Stimulated activated CD4-positive, alpha-beta T cell treated with anti-CD3 and anti-CD28 coated beads, Interleukin-15, amount 100 ng/mL, for 1 hour (primary cell): Measurements from ENCODE around the gene FBXL15.
"Not testable (repeated sequence)": the region's sequence is repeated elsewhere in the genome, so short reads cannot be mapped to it uniquely, and the experiment has no call there.

Source experiments
- DNase-seq, 2 donors: peaks; one replicate each; pipeline ENCODE4 v3.0.0-alpha.2; 2020; ENCODE audit warnings: low read depth in 1 of 2, low spot score in 1 of 2

The FBXL15 gene

DNA sequence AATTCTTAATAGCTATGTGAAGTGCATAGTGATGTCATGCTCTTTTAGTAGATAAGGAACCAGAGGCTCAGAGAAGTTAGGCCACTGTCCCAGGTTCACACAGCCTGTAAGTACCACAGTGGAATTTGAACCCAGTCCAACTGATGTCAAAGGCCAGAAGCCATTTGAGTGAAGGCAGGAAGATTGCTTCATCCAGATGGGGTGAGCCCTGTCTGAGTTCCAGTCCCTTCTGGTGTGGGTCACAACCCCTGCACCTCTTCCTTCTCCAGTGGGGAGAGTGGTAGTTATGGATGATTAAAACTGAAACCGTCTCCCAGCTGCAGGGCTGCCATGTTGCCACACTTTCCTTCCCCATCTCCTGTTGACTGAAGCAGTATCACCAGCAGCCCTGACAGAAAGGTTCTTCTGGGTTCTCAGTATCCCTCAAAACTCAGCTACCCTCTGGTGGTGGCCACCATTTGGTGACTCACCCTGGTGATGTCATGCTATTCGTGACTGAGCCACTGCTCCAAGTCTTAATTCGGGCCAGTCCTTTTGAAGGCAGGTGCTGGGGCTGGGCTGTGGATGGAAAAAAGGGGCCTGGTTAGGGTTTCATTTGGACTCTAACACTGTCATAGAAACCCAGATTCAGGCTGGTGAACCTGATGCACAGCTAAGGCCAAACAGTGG, 32.2 kb downstream of the FBXL15 start:
- no peak for DNase-seq

DNA sequence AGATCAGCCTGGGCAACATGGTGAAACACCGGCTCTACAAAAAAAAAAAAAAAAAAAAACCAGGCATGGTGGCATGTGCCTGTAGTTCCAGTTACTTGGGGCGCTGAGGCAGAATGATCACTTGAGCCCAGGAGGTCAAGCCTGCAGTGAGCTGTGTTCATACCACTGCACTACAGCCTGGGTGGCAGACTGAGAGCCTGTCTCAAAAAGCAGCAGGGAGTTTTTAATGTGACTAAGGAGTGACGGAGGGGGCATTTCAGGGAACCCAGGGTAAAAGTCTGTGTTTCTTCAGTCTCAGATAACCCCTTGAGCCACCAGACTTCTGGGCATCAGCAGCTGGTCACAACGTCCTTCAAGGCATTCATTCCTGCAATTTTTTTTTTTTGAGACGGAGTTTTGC, 32.9 kb downstream of the FBXL15 start:
- DNase-seq = no peak

DNA sequence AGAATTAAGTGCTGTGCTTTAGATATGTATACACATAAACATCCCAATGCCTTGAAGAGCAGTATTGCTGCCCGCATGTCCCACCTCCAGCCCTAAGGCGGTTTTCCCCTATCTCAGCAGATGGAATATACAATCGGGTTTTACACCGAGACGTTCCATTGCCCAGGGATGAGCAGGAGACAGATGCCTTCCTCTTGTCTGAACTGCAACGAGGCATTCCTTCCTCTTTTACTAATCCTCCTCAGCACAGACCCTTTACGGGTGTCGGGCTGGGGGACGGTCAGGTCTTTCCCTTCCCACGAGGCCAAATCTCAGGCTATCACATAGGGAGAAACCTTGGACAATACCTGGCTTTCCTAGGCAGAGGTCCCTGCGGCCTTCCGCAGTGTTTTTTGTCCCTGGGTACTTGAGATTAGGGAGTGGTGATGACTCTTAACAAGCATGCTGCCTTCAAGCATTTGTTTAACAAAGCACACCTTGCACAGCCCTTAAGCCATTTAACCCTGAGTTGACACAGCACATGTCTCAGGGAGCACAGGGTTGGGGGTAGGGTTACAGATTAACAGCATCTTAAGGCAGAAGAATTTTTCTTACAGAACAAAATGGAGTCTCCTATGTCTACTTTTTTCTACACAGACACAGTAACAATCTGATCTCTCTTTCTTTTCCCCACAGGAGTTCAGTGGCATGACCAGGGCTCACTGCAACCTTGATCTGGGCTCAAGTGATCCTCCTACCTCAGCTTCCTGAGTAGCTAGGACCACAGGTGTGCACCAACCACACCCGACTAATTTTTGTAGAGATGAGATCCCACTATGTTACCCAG, 34.2 kb downstream of the FBXL15 start:
- DNase-seq = not testable (repeated sequence)

DNA sequence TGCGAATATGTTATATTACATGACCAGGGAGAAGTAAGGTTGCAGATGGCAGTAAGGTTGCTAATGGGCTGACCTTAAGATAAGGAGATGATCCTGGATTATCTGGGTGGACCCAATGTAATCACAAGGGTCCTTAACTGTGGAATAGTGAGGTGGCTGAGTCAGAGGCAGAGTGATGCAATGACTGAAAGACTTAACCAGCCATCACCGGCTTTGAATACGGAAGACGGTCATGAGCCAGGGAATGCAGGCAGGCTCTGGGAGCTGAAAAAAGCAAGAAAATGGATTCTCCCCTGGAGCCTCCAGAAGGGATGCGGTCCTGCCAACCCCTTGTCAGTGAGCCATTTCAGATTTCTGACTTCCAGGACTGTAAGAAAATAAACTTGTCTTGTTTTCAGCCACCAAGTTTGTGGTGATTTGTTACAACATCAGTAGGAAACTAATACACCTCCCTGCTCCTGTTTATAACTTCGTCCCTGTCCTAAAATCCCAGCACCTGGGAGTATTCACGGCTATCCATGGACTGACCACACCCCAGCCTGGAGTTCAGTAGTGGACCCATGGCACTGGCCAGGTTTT, 35.3 kb downstream of the FBXL15 start:
- DNase-seq = no peak

DNA sequence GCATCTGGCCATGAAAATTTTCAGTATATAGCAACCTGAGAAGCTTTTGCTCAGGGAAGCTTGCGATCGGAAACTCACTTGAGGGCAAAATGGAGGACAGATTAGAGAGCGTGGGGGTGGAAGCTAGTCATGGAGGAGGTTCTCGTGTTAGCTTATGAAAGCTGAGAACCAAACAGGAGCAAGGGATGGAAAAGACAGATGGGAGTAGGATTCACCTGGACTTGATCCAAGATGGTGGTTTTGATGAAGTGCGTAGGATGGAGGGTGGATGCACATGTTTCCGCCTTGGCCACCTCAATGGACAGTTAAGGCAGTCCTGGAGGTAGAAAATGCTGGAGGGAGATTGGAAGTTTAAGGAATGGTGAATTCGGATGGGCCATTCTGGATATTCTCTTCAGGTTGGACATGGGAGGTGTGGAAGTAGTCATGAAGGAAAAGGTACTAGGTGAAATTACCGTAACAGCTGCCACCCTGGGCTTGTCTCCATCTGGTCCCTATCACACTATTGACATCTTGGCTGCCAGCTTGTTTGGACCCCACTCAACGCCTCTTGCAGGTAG, 37.0 kb downstream of the FBXL15 start:
- no peak for DNase-seq

DNA sequence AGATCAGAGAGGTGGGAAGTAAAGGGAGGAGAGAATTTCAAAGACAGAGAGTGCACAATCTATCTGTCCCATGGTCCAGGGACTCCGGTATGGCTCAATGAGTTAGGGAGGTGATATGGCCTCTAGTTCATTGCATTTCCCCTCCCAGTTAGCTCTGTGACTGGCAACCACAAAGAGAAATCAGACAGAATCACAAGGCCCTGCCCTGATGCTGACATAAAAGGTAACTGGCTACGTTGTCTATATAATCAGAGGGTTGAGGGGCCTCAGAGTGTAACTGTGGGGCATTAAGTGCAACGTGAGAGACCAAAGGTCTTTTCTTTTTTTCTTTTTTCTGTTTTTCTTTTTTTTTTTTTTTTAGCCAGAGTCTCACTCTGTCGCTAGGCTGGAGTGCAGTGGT, 38.0 kb downstream of the FBXL15 start:
- no peak for DNase-seq

DNA sequence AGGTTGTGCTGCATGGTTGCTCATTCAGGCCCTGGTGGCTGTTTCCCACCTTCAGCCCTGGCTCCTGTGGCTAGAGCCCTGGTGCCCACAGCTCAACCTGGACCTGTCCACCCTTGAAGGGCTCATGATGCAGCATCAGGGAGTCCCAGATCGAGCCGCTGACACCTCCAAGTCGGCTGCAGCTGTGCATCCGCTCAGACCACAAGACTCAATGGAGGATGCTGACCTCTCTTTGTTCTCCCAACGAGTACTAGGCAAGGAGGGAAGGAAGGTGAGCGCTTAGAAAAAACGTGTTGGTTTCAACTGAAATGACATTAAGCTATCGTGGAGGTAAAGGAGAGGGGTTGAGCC, 40.2 kb downstream of the FBXL15 start:
- no peak for DNase-seq

DNA sequence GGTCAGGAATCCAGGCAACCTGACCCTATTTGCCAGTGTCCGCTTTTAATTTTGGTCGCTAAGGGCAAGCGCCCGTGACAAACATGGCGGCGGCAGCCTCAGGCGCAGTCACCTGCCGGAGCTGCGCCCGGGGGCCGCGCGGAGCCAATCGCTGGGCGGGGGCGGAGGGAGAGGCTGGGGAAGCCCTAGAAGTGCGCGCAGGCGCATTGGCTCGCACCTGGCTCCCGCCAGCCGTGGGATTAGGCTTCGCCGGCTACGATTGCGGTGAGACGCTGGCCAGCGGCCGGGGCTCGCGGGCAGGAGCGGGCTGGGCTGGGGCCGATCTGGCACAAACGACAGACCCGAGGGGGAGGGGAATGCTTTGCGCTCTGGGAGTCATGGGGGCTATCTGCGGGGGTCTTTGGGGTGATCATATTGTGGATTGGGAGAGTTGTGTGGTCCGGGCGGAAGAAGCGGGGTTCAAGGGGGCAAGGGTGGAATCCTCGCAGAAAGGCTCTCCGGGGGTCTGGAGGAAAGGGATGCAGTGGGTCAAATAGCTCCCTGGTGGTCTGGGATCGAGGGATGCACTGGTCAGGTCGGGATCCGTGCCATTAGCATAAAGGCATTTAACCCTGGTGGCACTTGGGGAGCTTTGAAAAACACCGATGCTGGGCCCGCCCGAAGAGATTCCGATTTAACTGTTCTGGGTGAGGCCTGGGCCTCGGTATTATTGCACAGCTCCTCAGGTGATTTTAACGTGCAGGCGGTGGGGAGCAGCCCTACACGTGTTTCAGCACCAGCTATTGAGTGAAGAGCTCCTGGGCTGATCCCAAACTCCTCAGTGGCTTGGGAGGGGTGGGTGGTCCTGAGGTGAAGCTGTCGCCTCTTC, 40.8 kb downstream of the FBXL15 start:
- peak; percentile 87 to 91 for DNase-seq

DNA sequence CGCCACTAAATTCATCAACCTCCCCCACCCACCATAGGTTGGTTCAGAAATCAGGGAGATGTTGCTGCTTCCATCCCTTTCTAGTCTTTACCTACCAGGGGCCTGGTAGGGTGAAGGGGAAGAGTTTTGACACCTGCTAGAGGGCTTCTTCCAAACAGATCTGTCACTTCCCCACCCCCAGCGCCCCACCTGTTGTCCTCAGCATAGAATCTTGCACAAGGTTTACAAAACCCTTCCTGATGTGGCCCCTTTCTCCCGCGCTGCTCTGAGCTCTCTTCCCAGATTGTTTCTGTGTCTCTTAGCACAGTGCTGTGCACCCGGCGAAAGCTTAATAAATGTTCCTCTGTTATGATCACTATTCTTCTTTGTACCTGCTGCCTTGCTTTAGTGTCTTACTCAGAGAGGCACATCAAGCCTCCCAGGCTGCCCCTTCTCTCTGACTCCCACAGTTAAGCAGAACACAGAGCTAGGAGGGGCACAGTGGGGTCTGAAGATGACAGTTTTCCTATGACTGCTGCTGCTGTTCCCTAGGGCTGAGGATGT, 41.9 kb downstream of the FBXL15 start:
- DNase-seq = no peak

DNA sequence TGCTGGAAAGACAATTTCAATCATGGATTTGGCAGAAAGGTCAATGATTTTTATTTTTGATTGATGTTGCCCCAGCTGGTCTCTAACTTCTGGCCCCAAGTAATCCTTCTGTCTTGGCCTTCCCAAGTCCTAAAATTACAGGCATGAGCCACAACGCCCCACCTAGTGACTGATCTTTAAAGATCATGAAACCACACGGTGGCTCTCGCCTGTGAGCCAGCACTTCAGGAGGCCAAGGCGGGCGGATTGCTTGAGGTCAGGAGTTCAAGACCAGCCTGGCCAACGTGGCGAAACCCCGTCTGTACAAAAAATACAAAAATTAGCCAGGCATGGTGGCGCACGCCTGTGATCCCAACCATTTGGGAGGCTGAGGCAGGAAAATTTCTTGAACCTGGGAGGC, 43.3 kb downstream of the FBXL15 start:
- DNase-seq = no peak

DNA sequence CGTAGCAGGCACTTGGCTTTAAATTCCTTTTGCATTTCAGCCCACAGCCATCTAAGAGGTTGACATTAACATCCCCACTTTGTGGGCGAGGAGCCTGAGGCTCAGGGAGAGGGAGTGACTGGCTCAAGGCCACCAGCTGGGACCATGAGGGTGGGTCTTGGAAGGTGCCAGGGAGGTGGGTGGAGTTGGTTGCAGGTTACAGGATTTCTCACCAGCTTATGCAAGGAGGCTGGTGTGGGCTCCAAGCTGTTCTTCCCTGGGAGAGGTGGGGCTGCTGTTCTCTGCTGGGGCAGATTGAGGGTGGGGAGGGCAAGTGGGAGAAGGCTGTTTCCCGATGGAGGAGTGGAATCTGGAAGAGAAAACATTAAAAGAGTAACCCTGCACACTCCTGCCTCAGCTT, 44.8 kb downstream of the FBXL15 start:
- DNase-seq = no peak

DNA sequence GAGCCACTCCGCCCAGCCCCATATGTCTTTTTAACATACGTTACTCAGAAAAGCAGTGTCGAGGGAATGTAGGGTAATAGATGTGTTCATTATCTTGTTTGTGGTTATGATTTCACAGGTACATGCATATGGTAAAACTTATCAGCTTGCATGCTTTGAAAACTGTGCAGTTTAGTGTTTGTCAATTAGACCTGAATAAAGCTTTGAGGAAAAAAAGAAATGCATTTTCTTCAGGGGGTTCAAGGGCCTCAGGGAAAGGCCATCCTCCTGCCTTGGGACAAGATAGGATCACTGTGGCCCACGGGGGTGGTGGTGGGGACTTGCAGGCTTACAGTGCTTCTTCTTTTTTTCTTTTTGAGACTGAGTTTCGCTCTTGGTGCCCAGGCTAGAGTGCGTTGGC, 46.7 kb downstream of the FBXL15 start:
- no peak for DNase-seq

DNA sequence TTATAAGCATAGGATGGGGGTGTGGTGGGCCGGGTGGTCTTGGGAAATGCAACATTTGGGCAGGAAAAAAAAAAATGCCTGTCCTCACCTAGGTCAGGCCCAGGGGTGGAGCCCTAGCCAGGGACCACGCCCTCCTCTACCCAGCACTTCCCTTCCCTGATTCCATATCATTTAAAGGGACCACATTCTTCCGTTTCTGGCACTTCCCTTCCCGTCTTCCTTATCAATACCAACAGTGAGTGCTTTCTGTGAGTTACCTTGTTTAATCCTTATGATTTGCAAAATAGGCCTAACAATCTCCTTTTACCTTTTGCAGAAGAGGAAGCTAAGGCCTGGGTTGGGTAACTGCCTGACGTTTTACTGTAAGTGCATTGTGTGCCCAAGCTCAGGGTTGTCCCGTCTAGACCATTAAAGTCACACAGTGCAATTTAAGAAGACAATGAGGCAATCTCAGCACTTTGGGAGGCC, 47.4 kb downstream of the FBXL15 start:
- no peak for DNase-seq

DNA sequence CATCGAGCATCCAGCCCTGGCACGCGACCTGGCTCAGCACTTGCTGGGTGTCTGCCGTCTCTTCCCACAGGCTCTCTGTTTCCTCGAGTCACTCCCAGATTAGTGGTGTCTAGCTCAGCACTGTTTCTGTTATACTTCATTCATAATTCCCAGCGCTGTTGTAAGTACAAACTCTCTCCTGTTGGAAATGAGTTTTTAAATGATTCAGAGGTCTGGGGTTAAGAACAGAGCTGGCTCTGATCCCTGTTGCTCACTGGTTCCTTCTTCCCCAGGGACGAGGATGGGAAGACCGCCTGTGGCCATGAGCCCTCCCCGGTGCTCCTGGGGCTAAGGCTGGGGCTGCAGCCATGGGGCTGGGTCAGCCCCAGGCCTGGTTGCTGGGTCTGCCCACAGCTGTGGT, 48.0 kb downstream of the FBXL15 start:
- DNase-seq = no peak

DNA sequence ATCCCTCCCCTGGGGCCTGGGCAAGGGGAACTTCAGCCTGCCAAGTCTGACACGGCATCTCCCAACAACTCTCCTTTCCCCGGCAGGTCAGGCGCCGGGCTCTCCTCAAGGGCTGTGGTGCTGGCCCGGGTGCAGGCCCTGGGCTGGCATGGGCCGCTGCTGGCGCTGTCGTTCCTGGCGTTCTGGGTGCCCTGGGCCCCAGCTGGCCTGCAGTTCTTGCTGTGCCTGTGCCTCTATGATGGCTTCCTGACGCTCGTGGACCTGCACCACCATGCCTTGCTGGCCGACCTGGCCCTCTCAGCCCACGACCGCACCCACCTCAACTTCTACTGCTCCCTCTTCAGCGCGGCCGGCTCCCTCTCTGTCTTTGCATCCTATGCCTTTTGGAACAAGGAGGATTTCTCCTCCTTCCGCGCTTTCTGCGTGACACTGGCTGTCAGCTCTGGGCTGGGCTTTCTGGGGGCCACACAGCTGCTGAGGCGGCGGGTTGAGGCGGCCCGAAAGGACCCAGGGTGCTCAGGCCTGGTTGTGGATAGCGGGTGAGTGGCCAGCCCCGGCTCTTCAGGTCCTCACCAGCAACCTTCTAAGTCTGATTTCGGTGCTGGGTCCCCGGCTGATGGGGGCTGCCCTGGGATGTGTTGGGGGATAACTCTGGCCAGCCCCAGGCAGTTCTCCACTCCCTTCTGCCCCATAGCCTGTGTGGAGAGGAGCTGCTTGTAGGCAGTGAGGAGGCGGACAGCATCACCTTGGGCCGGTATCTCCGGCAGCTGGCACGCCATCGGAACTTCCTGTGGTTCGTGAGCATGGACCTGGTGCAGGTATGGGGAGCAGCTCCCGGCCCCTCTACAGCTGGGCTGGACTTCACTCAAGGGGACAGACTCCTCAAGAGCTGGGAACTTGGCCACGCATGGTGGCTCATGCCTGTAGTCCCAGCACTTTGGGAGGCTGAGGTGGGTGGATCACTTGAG, 50.2 kb downstream of the FBXL15 start:
- DNase-seq = no peak
